Measurements from ENCODE around the gene COG2.

DNA sequence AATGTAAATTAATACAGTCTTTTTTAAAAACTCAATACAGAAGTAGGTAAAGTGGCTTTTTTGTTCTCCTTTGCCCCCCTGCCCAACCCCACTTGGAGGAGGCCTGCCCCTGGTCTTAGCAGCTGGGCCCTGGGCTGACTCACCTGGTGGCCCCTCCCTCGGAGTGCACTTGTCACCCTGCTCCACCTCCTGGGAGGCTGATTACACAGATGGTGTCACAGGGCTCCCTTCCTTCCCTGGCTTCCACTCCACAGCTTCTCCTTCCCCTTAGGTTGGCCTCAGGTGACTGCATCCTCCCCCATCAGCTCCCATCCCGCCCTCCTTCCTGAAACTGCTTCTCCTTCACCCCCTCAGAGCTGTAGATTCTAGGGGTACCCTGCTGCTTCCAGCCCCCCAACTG is 93.2 kb downstream of the COG2 start:
- TF ChIP-seq, protein P1, sequence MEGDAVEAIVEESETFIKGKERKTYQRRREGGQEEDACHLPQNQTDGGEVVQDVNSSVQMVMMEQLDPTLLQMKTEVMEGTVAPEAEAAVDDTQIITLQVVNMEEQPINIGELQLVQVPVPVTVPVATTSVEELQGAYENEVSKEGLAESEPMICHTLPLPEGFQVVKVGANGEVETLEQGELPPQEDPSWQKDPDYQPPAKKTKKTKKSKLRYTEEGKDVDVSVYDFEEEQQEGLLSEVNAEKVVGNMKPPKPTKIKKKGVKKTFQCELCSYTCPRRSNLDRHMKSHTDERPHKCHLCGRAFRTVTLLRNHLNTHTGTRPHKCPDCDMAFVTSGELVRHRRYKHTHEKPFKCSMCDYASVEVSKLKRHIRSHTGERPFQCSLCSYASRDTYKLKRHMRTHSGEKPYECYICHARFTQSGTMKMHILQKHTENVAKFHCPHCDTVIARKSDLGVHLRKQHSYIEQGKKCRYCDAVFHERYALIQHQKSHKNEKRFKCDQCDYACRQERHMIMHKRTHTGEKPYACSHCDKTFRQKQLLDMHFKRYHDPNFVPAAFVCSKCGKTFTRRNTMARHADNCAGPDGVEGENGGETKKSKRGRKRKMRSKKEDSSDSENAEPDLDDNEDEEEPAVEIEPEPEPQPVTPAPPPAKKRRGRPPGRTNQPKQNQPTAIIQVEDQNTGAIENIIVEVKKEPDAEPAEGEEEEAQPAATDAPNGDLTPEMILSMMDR (conservative IDR thresholded peaks at IDR 0.05): no peak
- no peak for TF ChIP-seq ZFX (IDR thresholded peaks at IDR 0.05)

Measured in C4-2B (cell line).